GF-D8 (cell line): Measurements from ENCODE around the gene HNMT.
"Not testable (repeated sequence)": the region's sequence is repeated elsewhere in the genome, so short reads cannot be mapped to it uniquely, and the experiment has no call there.

ENCODE experiments used
- DNase-seq: peaks from one replicate; lab custom pipeline; 2025; lab: John Stamatoyannopoulos, UW

The HNMT gene

DNA sequence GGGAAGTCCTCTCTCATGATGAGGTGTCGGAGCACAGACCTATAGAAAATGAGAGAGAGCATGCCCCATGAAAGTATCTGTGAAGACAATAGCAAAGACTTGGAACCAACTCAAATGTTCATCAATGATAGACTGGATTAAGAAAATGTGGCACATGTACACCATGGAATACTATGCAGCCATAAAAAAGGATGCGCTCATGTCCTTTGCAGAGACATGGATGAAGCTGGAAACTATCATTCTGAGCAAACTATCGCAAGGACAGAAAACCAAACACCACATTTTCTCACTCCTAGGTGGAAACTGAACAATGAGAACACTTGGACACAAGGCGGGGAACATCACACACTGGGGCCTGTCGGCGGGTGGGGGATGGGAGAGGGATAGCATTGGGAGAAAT is 79.3 kb downstream of the HNMT start:
- DNase-seq = not testable (repeated sequence)

DNA sequence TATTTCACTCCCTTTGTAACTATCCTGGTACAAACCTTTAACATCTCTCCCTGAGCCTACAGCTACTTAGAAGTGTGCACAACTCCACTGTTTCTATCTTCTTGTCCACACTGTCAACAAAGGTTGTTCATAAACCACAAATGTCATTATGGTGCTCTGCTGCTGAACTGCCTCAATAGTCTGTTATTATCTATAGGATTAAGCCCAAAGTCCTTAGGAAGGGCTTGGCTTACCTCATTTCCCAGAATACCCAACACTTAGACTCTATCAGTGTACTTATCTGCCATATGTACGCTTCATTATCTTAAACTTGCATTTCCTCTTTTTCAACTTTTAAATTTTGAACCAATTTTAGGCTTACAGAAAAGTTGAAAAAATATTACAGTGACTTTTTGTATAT is 94.2 kb downstream of the HNMT start:
- no peak for DNase-seq

DNA sequence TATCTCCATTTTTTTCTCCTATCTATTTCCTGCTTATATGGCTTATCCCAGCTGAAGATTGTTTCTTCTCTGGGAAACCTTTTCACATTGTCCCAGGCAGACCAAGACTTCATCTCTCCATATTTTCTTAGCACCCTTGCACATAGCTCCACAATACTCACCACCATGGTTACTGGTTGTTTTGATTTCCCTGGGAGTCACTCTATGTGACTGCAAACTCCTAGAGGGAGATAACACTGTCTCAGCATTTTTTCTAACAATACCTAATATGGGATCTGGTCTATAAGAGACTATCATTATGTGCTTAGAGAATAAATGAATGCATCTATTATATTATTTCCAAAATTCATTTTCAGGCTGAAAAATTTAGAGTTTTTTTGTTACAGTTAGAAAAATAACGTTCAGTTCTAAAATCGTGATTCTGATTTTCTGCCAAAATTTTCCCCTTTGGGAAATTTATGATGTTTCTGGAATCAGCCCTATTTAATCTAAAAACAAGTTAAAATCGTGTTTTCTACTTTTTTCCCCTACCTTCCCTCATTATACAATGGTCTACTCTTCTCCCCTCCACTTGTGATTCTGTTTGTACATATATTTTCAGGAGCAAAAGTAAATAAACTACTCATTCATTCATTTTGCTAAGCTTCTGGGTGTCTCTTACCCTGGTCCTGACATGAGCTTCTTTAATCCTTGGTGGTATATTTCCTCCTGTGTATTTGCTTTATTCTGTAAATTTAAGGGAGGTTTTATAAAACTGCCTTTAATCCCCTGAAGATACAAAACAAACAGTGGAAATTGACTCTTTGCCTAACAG is 95.4 kb downstream of the HNMT start:
- DNase-seq = no peak

DNA sequence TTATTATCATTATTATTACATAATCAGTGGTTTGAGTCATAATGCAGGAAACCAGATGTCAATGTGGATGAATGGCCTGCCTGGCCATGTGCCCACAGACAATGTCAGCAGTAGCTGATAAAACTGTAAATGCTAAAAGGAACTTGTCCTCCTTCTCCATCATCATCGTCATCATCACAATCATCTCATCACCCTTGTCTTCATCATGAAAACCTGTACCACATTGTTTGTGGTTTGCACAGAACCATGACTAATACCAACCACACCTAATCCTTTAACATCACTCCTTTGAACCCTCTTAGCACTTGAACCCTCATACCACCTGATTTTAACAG is 96.0 kb downstream of the HNMT start:
- no peak for DNase-seq

DNA sequence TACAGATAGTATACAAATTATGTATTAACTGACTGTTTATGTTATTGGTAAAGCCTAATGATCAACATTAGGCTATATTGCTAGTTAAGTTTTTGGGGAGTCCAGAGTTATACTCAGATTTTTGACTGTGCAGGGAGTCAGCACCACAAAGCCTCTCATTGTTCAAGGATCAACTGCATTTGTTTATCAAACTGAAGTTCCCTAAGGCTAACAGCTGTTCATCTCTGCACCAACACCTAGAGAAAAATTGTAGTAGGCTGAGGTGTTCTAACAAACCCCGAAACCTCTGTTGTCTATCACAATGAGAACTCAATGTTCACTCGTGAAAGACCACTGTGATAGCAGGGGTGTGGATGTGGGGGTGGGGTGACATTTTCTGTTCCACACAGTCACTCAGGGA is 97.7 kb downstream of the HNMT start:
- no peak for DNase-seq

DNA sequence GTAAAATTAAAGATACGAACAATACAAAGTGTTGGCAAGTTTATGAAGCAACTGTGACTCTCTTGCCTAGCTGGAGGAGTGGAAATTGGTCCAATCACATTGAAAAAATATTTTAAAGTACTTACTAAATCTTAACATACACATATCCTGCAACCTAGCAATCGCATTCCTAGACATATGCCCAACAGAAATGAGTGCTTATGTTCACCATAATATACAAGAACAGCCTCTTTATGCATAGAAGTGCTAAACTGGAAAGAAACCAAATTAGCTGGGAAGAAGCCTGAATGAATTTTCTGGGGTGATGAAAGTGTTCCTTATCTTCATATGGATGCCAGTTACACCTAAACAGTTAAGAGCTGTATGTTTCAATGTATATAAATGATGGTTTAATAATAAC is 98.9 kb downstream of the HNMT start:
- no peak for DNase-seq
